ENCODE results near the gene TRMT2A.

The TRMT2A gene

DNA sequence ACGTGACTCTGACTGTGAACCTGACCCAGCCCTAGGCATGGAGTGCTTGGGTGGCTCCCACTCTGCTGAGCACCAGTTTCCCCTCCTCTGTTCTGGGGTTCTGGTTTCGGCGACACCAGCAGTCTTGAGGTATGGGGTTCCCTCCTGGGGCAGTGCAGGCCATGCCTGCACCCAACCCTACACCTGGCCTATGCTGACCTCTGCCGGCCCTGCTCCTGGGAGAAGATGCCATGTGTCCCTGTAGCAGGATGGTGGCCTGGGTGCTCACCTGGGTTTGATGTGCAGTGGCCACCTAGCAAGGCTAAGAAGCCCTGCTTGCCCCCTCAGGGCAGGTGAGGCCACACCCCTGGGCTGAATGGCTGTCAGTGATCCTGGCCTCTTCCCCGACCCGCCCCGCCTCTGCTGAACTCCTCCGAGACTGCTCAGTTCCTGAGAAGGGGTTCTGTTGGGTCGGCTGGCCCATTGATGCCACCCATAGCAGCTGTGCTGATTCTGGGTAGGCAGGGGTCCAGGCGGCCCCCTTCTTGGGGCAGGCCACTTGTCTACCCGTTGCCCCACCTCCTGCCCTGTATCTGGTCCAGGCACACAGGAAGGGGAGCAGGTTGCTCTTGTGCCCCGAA lies 17.0 kb upstream of the TRMT2A start:
- DNase-seq (ENCODE audit: low read depth), result no peak
- TF ChIP-seq, protein P1, sequence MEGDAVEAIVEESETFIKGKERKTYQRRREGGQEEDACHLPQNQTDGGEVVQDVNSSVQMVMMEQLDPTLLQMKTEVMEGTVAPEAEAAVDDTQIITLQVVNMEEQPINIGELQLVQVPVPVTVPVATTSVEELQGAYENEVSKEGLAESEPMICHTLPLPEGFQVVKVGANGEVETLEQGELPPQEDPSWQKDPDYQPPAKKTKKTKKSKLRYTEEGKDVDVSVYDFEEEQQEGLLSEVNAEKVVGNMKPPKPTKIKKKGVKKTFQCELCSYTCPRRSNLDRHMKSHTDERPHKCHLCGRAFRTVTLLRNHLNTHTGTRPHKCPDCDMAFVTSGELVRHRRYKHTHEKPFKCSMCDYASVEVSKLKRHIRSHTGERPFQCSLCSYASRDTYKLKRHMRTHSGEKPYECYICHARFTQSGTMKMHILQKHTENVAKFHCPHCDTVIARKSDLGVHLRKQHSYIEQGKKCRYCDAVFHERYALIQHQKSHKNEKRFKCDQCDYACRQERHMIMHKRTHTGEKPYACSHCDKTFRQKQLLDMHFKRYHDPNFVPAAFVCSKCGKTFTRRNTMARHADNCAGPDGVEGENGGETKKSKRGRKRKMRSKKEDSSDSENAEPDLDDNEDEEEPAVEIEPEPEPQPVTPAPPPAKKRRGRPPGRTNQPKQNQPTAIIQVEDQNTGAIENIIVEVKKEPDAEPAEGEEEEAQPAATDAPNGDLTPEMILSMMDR (IDR thresholded peaks at IDR 0.05; ENCODE audit: insufficient read depth, low read depth, low read length, missing control alignments), result no peak
- H3K4me3 ChIP-seq (ENCODE audit: low read length), result no peak overlapping the region

DNA sequence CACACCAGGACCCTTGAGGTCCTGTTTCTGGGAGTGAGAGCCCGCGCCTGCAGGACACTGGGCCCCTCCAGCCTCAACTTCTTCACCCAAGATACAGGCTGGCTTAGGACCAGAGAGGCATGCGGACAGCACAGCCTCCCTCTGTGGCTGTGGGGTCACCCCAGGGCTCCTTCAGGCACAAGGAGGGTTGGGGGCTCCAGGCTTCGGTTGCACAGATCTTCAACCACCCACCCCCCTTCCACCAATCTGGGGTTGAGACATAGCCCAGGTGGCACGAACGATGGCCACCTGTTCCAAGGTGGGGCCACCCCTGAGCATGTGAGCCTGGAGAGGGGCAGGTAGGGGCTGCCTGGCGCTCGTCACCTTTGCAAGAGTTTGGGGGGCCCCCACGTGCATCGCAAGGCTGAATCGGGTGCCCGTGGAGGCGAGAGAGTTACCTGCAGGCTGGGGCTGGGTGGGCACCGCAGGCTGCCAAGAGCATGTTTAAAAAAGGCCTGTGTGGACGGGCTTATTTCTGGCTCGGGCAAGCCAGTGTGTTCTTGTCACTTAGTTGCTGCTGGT lies 15.7 kb upstream of the TRMT2A start:
- no peak for DNase-seq (ENCODE audit: low read depth)
- peak overlapping the region; percentile 74 for H3K4me3 ChIP-seq (ENCODE audit: low read length)
- TF ChIP-seq, protein P1 (IDR thresholded peaks at IDR 0.05; ENCODE audit: insufficient read depth, low read depth, low read length, missing control alignments), result no peak

DNA sequence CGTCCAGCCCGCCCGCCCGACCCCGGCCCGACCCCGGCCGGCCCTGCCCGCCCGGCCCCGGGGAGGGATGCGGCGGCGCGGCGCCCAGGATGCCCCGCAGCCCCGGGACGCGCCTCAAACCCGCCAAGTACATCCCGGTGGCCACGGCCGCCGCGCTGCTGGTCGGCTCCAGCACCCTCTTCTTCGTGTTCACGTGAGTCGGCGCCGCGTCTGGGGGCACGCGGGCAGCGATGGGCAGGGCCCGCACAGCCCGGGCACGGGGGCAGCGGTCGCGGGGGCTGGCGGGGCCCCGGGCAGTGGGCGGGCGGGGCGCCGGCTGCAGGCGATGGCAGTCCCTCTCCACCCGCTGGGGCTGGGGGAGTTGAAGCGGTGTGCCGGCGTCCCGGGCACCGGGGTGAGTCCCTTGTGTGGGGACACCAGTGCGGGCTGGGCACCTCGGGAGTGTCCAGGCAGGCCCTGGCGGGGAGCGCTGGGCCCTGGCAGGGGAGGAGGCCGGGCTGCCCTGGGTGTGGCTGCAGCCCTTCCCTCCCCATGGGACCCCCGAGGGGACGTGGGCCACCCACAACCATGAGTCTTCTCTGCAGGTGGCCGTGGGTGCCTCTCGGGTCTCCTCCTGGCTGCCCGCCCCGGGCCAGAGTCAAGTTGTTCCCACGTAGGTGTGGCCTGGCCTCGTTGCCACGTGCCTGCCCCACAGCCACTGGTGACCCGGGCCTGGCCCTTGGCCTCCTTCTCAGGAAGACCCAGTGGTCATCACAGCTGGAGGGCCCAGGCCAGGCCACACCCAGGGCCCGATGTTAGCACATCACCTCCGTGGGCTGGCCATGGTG lies 15.0 kb upstream of the TRMT2A start:
- H3K4me3 ChIP-seq (ENCODE audit: low read length), result peak overlapping the region; percentile 74
- TF ChIP-seq, protein P1 (IDR thresholded peaks at IDR 0.05; ENCODE audit: insufficient read depth, low read depth, low read length, missing control alignments), result no peak
- no peak for DNase-seq (ENCODE audit: low read depth)

DNA sequence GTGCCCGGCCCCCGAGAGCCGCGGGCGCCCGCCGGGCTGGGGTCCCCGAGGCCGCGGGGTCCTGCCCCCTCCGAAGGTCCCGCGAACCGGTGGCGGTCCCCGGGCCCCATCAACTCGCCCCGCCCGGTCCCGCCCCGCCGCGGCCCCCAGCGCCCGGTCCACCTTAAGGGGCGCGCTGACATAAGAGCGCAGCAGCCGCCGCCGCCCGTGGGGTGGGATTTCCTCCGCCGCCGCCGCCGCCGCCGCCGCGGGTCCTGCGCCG lies 14.5 kb upstream of the TRMT2A start, which contains the start of gene ZDHHC8:
ZDHHC8 (plus strand) TSS at position 208 of the 262 bp plus-strand sequence. CDS start 144 bp downstream, outside the sequence.
- TF ChIP-seq, protein P1 (IDR thresholded peaks at IDR 0.05; ENCODE audit: insufficient read depth, low read depth, low read length, missing control alignments), result no peak
- H3K4me3 ChIP-seq (ENCODE audit: low read length), result peak within 1 kb of the TSS; percentile 74
- peak; percentile 38 for DNase-seq (ENCODE audit: low read depth)

DNA sequence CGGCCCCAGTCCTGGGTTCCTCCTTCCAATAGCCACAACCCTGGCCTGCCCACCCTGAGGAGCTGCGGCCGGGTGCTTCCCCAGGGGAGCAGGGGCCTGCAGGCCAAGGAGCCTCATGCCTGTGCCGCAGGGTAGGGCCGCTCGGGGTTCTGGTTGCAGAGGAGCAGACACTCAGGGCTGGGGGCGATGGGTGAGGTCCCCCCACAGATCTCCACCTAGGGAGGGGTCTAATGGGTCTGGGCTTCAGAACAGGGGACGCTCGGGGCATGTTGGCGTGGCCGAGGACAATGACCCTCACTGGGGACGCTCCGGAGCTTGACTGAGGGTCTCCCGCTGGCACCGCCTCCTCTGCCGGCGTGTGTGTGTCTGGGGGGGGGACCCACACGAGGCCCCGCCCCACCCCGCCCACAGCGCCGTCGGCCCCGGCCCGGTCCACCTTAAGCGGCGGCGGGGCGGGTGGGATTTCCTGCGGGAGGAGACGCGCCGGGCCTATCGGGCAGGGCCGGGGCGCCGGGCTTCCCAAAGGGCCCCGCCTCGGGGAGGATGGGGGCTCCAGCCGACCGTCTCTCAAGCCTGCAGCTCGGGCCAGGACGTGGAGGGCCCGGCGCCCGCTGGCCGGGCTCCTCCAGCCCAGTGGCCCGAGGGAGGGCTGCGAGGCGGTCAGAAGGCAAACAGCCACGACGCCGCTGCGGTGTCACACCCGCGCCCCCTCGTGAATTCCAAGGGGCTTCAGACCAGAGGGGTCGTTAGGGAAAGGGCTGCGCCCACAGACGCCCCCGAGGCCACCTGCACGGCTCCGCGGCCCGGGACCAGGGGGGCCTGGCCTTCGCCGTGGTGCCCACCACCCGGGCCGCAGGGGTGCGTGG lies 13.9 kb upstream of the TRMT2A start:
- TF ChIP-seq, protein P1 (IDR thresholded peaks at IDR 0.05; ENCODE audit: insufficient read depth, low read depth, low read length, missing control alignments), result no peak
- H3K4me3 ChIP-seq (ENCODE audit: low read length), result peak overlapping the region; percentile 58
- DNase-seq (ENCODE audit: low read depth), result peak; percentile 82

DNA sequence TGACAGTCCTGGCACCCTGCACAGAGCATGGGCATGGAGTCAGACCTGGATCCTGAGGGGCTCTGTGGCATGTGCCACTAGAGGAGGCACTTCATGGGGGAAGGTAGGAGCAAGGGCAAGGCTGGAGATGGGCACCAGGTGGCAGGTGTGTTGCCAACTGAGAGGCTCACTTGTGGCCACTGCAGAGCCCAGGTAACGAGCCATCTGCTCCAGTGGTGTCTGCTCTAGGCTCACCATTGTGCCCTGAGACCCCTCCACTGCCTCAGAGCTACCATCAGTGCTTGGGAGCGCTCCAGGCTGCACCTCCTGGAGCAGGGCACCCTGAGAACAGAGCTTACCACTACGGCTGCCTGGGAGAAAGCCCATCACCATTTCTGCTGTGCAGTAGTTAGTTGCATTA lies 13.3 kb upstream of the TRMT2A start:
- H3K4me3 ChIP-seq (ENCODE audit: low read length), result no peak overlapping the region
- peak; percentile 40 for DNase-seq (ENCODE audit: low read depth)
- TF ChIP-seq, protein P1 (IDR thresholded peaks at IDR 0.05; ENCODE audit: insufficient read depth, low read depth, low read length, missing control alignments), result peak; percentile 46
